ENCODE data around the gene NINJ2.

The NINJ2 gene

DNA sequence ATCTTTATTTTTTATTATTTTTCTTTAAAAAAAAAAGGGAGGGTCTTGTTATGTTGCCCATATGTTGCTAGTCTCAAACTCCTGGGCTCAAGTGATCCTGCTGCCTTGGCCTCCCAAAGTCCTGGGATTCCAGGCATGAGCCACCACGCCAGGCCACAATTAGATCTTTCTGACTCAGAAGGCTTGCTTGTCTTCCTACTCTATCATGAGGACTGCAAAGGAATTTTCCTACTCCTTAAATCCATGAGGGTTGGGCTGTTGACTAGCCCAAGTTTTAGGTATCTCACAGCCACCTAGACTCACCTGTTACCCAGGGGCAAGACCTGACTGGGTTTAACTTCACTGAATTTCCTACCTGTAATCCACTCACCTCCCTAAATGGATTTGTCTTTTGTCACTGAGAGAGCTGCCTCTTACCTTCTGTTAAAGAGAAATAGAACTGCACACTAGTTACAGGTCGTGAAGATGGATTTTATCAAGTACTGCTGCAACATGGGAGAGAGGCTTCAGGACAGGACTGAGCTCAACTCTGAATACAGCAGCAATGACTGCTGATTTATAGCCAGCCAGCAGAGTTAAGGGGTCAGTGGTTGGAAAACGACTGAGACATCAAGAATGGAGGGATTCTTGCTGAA, 131.2 kb downstream of the NINJ2 start:
- TF ChIP-seq GATA3 (IDR thresholded peaks at IDR 0.05; ENCODE audit: low read depth, low read length) (no peak), GATA2 (IDR thresholded peaks at IDR 0.05; ENCODE audit: low read depth, low read length) (no peak)

DNA sequence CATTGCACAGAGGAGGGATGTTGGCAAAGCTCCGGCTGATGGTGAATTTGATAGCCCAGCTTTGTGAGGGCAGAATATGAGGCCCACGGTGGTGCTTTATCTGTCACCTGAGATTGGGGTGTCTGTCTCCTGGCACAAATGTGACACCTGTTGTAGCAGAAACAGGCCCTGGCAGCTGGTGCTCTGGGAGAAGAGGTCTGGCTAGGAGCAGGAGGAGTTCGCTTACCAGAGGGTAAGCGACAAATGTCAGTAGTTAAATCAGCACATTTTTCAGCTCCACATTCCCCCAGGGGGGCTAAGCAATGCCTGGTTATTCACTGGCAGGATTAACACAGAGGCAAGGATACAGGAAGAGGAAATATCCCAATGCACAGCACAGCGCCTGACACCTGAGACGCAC, 132.4 kb downstream of the NINJ2 start:
- TF ChIP-seq GATA2 (IDR thresholded peaks at IDR 0.05; ENCODE audit: low read depth, low read length) (no peak), GATA3 (IDR thresholded peaks at IDR 0.05; ENCODE audit: low read depth, low read length) (no peak)

DNA sequence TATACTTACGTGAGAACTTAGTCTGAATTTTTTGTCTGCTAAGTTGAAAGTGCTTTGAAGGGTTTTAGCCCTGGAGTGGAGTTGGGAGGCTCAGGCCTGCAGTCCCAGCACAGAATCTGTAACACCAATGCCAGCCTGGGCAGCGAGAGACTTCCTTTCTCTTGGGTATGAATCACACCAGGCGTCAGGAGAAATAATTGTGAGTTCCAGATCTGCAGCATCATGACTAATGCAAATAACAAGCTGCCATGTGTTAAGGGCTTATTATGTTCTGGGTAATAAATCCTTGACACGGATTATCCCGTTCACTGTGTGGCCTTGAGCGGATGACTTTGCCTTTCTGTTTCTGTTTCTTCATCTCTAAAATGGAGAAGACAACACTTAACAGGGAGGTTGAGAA, 132.9 kb downstream of the NINJ2 start:
- TF ChIP-seq GATA2 (IDR thresholded peaks at IDR 0.05; ENCODE audit: low read depth, low read length) = no peak

DNA sequence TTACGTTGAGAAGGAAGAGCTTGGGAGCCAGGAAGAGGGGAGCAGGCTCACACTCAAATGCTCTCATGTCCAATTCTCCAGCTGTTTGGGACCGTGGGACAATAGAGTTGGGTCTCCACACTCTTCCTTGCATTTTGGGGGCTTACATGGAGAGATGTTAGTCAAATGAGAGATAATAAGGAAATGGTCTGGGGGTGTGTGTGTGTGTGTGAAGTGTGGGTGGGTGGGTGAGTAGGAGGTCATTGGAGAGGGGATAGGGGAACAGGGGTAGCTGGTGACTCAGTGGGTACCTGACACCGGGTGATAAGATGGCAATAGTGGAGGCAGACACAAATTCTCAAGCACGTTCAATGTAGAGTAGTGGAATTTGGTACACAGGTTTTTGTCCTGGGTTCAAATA, 135.5 kb downstream of the NINJ2 start:
- TF ChIP-seq GATA2 (IDR thresholded peaks at IDR 0.05; ENCODE audit: low read depth, low read length) = no peak
- no peak for TF ChIP-seq GATA3 (IDR thresholded peaks at IDR 0.05; ENCODE audit: low read depth, low read length)

DNA sequence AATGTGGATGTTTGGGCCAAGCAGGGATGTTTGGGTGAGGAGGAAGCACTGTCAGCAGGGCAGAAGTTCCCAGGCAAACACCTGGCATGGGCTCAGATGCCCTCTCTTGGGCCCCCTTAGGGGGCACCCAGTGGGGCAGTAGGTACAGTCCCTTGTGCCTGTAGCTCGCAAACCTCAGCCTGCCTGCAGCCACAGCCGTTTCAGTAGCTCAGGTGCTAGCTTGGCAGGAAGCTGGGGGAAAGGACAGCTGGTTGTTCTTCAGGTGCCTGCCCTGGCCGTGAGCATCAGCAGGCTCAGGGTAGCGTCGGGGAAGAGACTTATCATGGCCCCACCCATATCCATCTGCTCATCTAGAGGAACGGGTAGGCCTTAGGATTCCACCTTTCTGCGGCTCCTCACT, 136.0 kb downstream of the NINJ2 start:
- TF ChIP-seq GATA2 (IDR thresholded peaks at IDR 0.05; ENCODE audit: low read depth, low read length) (no peak), GATA3 (IDR thresholded peaks at IDR 0.05; ENCODE audit: low read depth, low read length) (no peak)

DNA sequence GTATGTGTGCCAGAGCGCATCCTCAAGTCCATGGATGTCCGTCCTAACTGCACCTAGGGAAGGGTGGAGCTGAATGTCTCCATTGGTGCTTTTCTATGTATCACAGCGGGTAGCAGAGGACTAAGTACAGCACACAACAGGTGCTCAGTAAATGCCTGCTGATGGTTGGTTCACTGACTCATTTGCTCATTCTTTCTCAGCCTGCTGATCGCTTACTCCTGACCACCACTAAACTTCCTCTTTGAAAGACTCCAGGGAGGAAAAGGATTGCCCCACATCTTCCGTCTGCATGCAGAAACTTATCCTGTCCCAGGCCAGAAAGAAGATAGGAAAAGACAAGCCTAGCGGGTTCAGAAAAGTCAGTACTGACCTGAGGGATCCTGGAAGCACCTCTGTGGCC, 137.2 kb downstream of the NINJ2 start:
- TF ChIP-seq GATA3 (IDR thresholded peaks at IDR 0.05; ENCODE audit: low read depth, low read length) (no peak), GATA2 (IDR thresholded peaks at IDR 0.05; ENCODE audit: low read depth, low read length) (no peak)

DNA sequence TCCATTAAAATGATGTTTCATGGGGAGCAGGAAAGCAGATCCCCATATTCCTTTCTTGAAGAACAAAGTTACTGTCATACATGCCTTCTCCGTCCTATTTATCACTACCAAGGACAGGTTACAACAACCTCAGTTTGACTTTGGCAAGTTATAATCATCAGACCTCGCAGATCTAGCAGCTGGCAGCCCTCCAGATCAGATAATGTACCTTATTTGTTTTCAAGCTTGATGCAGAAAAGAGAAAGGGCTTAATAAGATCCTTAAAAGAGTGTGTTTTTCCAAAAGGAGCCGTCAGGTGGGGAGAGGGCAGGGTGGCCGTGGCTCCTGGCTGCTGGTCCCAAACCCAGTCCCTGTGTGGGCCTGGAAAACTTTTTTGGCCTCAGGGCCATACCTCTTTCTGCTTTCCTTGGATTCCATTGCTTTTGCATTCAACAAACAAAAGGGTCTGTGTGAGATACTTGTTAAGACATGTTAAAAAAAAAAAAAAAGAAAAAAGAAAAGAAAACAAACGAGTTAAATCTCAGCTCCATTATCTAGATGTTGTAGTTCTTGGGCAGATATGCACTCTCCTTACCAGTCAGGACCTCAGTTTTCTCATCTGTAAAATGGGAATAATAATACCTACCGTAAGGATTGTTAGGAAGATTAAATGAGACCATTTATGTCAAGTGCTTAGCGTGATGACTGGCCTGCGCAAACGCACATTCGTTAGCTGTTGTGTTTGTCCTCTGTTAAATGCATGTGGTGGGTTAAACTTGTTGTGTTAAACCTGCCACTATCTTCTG, 138.9 kb downstream of the NINJ2 start:
- peak; percentile 50; the same call in 1 of the 2 replicates for TF ChIP-seq GATA2 (IDR thresholded peaks at IDR 0.05; ENCODE audit: low read depth, low read length)
- TF ChIP-seq GATA3 (IDR thresholded peaks at IDR 0.05; ENCODE audit: low read depth, low read length) = no peak

DNA sequence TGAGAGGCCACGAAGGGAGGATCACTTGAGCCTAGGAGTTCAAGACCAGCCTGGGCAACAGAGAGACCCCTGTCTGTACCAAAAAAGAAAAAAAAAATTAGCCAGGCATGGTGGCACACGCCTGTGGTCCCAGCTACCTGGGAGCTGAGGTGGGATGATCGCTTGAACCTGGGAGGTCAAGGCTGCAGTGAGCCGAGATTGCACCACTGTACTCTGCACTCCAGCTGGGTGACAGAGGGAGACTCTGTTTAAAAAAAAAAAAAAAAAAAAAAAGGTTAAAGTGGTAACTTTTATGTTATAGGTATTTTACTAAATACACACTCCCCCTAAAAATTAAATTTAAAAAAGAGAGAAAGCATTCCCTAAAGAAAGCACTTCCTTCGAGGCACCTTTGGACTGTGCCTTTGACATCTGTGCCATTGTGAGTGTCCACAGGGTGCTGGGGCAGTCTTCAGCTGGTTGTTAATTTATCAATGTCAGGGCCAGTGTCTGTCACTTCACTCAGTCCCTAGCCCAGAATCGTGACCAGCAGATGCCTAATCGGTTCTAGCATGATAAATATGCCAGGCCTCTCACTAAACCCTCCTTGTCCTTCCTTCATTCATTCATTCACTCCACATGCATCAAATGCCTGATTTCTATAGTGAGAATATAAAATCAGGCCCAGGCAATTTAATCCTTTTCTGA, 140.4 kb downstream of the NINJ2 start:
- TF ChIP-seq GATA3 (IDR thresholded peaks at IDR 0.05; ENCODE audit: low read depth, low read length) = no peak
- TF ChIP-seq GATA2 (IDR thresholded peaks at IDR 0.05; ENCODE audit: low read depth, low read length) = no peak

DNA sequence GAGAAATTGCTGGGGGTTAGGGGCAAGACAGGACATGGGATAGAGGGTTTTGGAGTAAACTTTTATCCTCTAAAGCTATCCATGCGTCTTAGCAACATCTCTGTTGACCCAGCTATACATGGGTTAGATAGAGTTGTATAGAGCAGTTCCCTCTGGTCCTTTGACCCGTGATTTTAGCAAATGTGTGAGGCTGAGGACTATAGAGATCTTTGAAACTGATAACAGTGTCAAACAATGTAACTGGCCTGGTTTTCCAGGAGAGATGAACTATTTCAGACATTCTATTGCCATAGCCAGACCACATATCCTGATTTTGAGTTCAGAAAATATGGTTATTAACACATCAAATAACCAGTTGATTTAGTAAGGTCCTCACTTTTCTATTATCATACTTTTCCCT, 143.1 kb downstream of the NINJ2 start:
- TF ChIP-seq GATA3 (IDR thresholded peaks at IDR 0.05; ENCODE audit: low read depth, low read length) (no peak), GATA2 (IDR thresholded peaks at IDR 0.05; ENCODE audit: low read depth, low read length) (no peak)

DNA sequence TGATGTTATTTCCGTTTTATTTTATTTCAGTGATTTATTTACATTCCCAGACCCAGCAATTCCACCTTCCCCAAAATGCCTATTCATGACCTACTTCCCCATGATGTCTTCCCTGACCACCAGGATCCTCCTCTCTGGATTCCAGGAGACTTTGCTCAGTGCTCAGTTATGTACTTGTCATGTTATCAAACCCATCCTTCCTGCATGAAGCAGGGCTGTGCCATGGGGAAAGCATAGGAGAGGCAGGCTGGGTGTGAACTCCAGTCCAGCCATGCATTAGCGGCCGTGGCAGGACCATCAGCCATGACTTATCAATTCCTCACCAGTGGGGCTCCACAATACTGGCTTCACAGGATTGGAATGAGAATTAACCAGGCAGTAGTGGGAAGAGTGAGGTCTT, 145.7 kb downstream of the NINJ2 start:
- TF ChIP-seq GATA2 (IDR thresholded peaks at IDR 0.05; ENCODE audit: low read depth, low read length) (no peak), GATA3 (IDR thresholded peaks at IDR 0.05; ENCODE audit: low read depth, low read length) (no peak)

Measured in SH-SY5Y (cell line).